ENCODE measurements around the gene ADARB1.

The ADARB1 gene

GRCh38 chr21:45054927-45055612, 19.3 kb upstream of the ADARB1 start:
- DNase-seq (ENCODE audit: low spot score): no peak

GRCh38 chr21:45055861-45056260, 18.5 kb upstream of the ADARB1 start:
- DNase-seq (ENCODE audit: low spot score): no peak

GRCh38 chr21:45056296-45056904, 18.0 kb upstream of the ADARB1 start:
- no peak for DNase-seq (ENCODE audit: low spot score)

- DNase-seq (ENCODE audit: low spot score): no peak
Observed at GRCh38 chr21:45056917-45057560, 17.3 kb upstream of the ADARB1 start.

GRCh38 chr21:45057886-45058285, 16.5 kb upstream of the ADARB1 start:
- DNase-seq (ENCODE audit: low spot score): no peak

GRCh38 chr21:45059121-45059520, 15.3 kb upstream of the ADARB1 start:
- no peak for DNase-seq (ENCODE audit: low spot score)

GRCh38 chr21:45060089-45060488, 14.3 kb upstream of the ADARB1 start:
- DNase-seq (ENCODE audit: low spot score): no peak

- no peak for DNase-seq (ENCODE audit: low spot score)
Observed at GRCh38 chr21:45060675-45061311, 13.6 kb upstream of the ADARB1 start.

GRCh38 chr21:45064091-45064490, 10.3 kb upstream of the ADARB1 start:
- no peak for DNase-seq (ENCODE audit: low spot score)

- no peak for DNase-seq (ENCODE audit: low spot score)
Observed at GRCh38 chr21:45064618-45065399, 9.6 kb upstream of the ADARB1 start.

GRCh38 chr21:45067462-45068285, 6.7 kb upstream of the ADARB1 start:
- no peak for DNase-seq (ENCODE audit: low spot score)

GRCh38 chr21:45069085-45069484, 5.3 kb upstream of the ADARB1 start:
- DNase-seq (ENCODE audit: low spot score): no peak

GRCh38 chr21:45069711-45070110, 4.7 kb upstream of the ADARB1 start:
- DNase-seq (ENCODE audit: low spot score): no peak

- no peak for DNase-seq (ENCODE audit: low spot score)
Observed at GRCh38 chr21:45071078-45071873, 3.1 kb upstream of the ADARB1 start.

- DNase-seq (ENCODE audit: low spot score): no peak
Observed at GRCh38 chr21:45071874-45072737, 2.3 kb upstream of the ADARB1 start.

GRCh38 chr21:45072738-45073300, 1.6 kb upstream of the ADARB1 start:
- DNase-seq (ENCODE audit: low spot score): no peak

- no peak for DNase-seq (ENCODE audit: low spot score)
Observed at GRCh38 chr21:45073301-45074047, 906 bp upstream of the ADARB1 start.

- DNase-seq (ENCODE audit: low spot score): no peak
Observed at GRCh38 chr21:45074818-45075595, 627 bp downstream of the ADARB1 start.

Data from NAMALWA (cell line).